HG03432 (cell line): Measurements from ENCODE around the gene NSMCE4A.
"Not testable (repeated sequence)": the region's sequence is repeated elsewhere in the genome, so short reads cannot be mapped to it uniquely, and the experiment has no call there.

Experiments used
- ATAC-seq: cut with Tn5 transposase; IDR thresholded peaks from one replicate; pipeline ENCODE4 v1.9.1; 2021; ENCODE audit warnings: mild to moderate bottlenecking, moderate library complexity; ENCODE audit not compliant: unreplicated experiment

The NSMCE4A gene

GRCh38 chr10:121941532-121941931 lies 33.5 kb downstream of the NSMCE4A start:
- no peak for ATAC-seq

GRCh38 chr10:121936295-121936694 lies 38.7 kb downstream of the NSMCE4A start:
- no peak for ATAC-seq

- ATAC-seq = no peak
Observed at GRCh38 chr10:121935702-121936101, 39.3 kb downstream of the NSMCE4A start.

GRCh38 chr10:121930268-121931085 lies 44.5 kb downstream of the NSMCE4A start:
- ATAC-seq = not testable (repeated sequence)

- not testable (repeated sequence) for ATAC-seq
Observed at GRCh38 chr10:121929585-121930267, 45.3 kb downstream of the NSMCE4A start.

- ATAC-seq = peak; percentile 11
Observed at GRCh38 chr10:121928528-121928884, 46.5 kb downstream of the NSMCE4A start.

- peak; percentile 89 for ATAC-seq
Observed at GRCh38 chr10:121927841-121928527, 47.0 kb downstream of the NSMCE4A start, which contains the start of gene ATE1. Gene ATE1, minus strand, starts transcription at chr10:121928031. Its CDS starts 82 bp downstream, at chr10:121927949.

GRCh38 chr10:121927318-121927840 lies 47.6 kb downstream of the NSMCE4A start:
- ATAC-seq = peak; percentile 43

GRCh38 chr10:121926671-121927317 lies 48.2 kb downstream of the NSMCE4A start:
- peak; percentile 10 for ATAC-seq

GRCh38 chr10:121926157-121926556 lies 48.9 kb downstream of the NSMCE4A start:
- no peak for ATAC-seq

GRCh38 chr10:121921238-121921931 lies 53.6 kb downstream of the NSMCE4A start:
- no peak for ATAC-seq

GRCh38 chr10:121919666-121920065 lies 55.4 kb downstream of the NSMCE4A start:
- ATAC-seq = no peak

- ATAC-seq = not testable (repeated sequence)
Observed at GRCh38 chr10:121918800-121919199, 56.2 kb downstream of the NSMCE4A start.

- no peak for ATAC-seq
Observed at GRCh38 chr10:121914661-121915060, 60.4 kb downstream of the NSMCE4A start.

GRCh38 chr10:121911421-121911697 lies 63.7 kb downstream of the NSMCE4A start:
- ATAC-seq = no peak

- peak; percentile 82 for ATAC-seq
Observed at GRCh38 chr10:121910673-121911420, 64.2 kb downstream of the NSMCE4A start.
